Neural cell (in vitro differentiated cells): Measurements from ENCODE around the gene ITGA1.

Experiments
- CTCF ChIP-seq: fragments of 450-650 bp; IDR thresholded peaks from 2 replicates; pipeline ENCODE4 v1.5.1; 2014; ENCODE audit warnings: antibody characterized with exemption, mild to moderate bottlenecking, moderate library complexity; ENCODE audit not compliant: poor library complexity, severe bottlenecking
- MXI1 ChIP-seq: fragments of 450-650 bp; conservative IDR thresholded peaks from 2 replicates; pipeline ENCODE4 v1.6.1; 2014; ENCODE audit warnings: antibody characterized with exemption, mild to moderate bottlenecking; ENCODE audit not compliant: poor library complexity, severe bottlenecking

GRCh38 chr5:52977264-52977897 is 189.7 kb downstream of the ITGA1 start:
- TF ChIP-seq CTCF (no peak), MXI1 (no peak)
